CD4-positive, alpha-beta T cell (primary cell): ENCODE measurements around the gene MED8. TPM values are rescaled to one million over a fixed set of nuclear protein-coding genes. Genes with fewer than 3 reads are reported as not detected.

ENCODE experiments used
- ATAC-seq: fragments of 200-7000 bp; cut with Tn5 transposase; one replicate; pipeline ENCODE4 v1.10.0; 2022; ENCODE audit warnings: mild to moderate bottlenecking; ENCODE audit not compliant: poor library complexity
- CTCF ChIA-PET: fragments of 350-600 bp; sonication (Branson Sonifier 250); formaldehyde crosslinking; loops from one replicate; lab custom pipeline; 2021; ENCODE audit warnings: antibody characterized with exemption, inconsistent platforms; lab: Charles Lee
- POLR2A ChIA-PET: fragments of 350-600 bp; sonication (Branson Sonifier 250); formaldehyde crosslinking; loops from one replicate; lab custom pipeline; 2021; ENCODE audit warnings: antibody characterized with exemption, inconsistent platforms; lab: Charles Lee
- DNase-seq, 14 experiments: peaks; one replicate each; pipeline ENCODE4 v3.0.0-alpha.2; 2013 to 2020; ENCODE audit warnings: mixed read lengths in 2 of 14
- H3K27ac ChIP-seq, 2 donors: one replicate each; pipeline versions ENCODE4 v1.5.1 to v1.7.0; 2013; ENCODE audit warnings: low read length in 2 of 2, low read depth in 1 of 2, mild to moderate bottlenecking in 1 of 2
- H3K27me3 ChIP-seq, 2 experiments: 1 replicate in 1 of 2; 2 replicates in 1 of 2; pipeline versions ENCODE4 v1.6.1 to v1.7.0; 2013; ENCODE audit warnings: low read length in 2 of 2, control low read depth in 1 of 2, mild to moderate bottlenecking in 1 of 2, moderate library complexity in 1 of 2; ENCODE audit not compliant: insufficient read depth in 2 of 2, control insufficient read depth in 1 of 2
- H3K36me3 ChIP-seq: one replicate; pipeline ENCODE4 v1.6.1; 2013; ENCODE audit warnings: low read length, control low read depth; ENCODE audit not compliant: insufficient read depth
- H3K4me1 ChIP-seq: one replicate; pipeline ENCODE4 v1.6.1; 2013; ENCODE audit warnings: low read length, control low read depth; ENCODE audit not compliant: insufficient read depth
- H3K4me3 ChIP-seq: one replicate; pipeline ENCODE4 v1.5.1; 2013; ENCODE audit warnings: mild to moderate bottlenecking, low read length, moderate library complexity
- H3K9me3 ChIP-seq, 2 experiments: 1 replicate in 1 of 2; 2 replicates in 1 of 2; pipeline versions ENCODE4 v1.6.1 to v1.7.0; 2013; ENCODE audit warnings: low read length in 2 of 2, mild to moderate bottlenecking in 2 of 2, control low read depth in 1 of 2, moderate library complexity in 1 of 2; ENCODE audit not compliant: control insufficient read depth in 1 of 2, insufficient read depth in 1 of 2
- H3K27ac Mint-ChIP-seq: one replicate; pipeline ENCODE4 v1.8.0; 2020; ENCODE audit warnings: mixed read lengths
- H3K27me3 Mint-ChIP-seq: one replicate; pipeline ENCODE4 v1.8.0; 2021; ENCODE audit warnings: mixed read lengths
- H3K36me3 Mint-ChIP-seq: one replicate; pipeline ENCODE4 v1.8.0; 2021; ENCODE audit warnings: low read depth, mixed read lengths
- H3K4me1 Mint-ChIP-seq: one replicate; pipeline ENCODE4 v1.8.0; 2021; ENCODE audit warnings: low read depth, mixed read lengths
- H3K4me3 Mint-ChIP-seq: one replicate; pipeline ENCODE4 v1.8.0; 2020; ENCODE audit warnings: mild to moderate bottlenecking, mixed read lengths
- H3K9me3 Mint-ChIP-seq: one replicate; pipeline ENCODE4 v1.8.0; 2020; ENCODE audit warnings: mixed read lengths
- intact Hi-C, 2 experiments: fragments of 100-400 bp; cut with DNase I in 1 of 2; cut with micrococcal nuclease in 1 of 2; formaldehyde crosslinking; loops; one replicate each; pipeline versions ENCODE4 v1.15.1 to v1.9.0; 2023 to 2025; cut with DNase I, micrococcal nuclease
- total RNA-seq, 174 experiments: library from RNA in 2 of 174; stranded (reverse) in 2 of 174; gene quantifications; one replicate each; pipeline ENCODE4 v1.2.3 and lab custom pipeline; 2021 to 2026
- TF ChIP-seq, protein P1 (sequence below): fragments of 200-600 bp; IDR thresholded peaks from one replicate; pipeline ENCODE4 v1.8.0; 2022; ENCODE audit warnings: antibody characterized with exemption, mild to moderate bottlenecking

The MED8 gene
- total RNA-seq, 2 experiments from 2014 or later: 14.8 to 17.6 TPM

DNA sequence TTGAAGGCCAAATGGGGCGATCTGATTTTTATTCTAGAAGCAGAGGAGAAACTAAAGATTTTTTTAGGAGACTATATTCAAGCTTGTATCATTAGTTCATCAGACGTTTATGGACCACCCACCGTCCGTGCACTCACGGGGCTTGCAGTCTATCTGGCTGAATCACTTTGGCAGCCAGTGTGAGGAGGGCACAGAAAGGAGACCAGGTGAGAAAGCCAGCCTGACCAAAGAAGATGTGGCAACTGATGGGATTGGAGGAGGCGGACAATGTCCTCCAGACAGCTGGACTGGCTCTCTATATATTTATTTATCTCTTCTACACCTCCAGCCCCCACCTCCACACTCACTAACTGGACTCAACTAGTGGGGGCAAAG, 21.0 kb downstream of the MED8 start:
- Mint-ChIP-seq H3K4me1 (peaks cover 45% of the 10 kb centered on the region), H3K36me3 (peaks cover 35% of the 10 kb centered on the region), H3K9me3 (no peaks in the 10 kb centered on the region), H3K4me3 (peak overlapping the region; percentile 88), H3K27me3 (no peaks in the 10 kb centered on the region), H3K27ac (peak overlapping the region; percentile 87)
- H3K4me1 ChIP-seq: peaks cover 35% of the 10 kb centered on the region
- intact Hi-C loops: loop anchor here in 1 of 2 experiments (1.0 to 10.0 kb wide), 2 partner anchors 21 to 576 kb away; partner anchors contain the start of genes IPO13, MED8 and SZT2
- TF ChIP-seq, protein P1, sequence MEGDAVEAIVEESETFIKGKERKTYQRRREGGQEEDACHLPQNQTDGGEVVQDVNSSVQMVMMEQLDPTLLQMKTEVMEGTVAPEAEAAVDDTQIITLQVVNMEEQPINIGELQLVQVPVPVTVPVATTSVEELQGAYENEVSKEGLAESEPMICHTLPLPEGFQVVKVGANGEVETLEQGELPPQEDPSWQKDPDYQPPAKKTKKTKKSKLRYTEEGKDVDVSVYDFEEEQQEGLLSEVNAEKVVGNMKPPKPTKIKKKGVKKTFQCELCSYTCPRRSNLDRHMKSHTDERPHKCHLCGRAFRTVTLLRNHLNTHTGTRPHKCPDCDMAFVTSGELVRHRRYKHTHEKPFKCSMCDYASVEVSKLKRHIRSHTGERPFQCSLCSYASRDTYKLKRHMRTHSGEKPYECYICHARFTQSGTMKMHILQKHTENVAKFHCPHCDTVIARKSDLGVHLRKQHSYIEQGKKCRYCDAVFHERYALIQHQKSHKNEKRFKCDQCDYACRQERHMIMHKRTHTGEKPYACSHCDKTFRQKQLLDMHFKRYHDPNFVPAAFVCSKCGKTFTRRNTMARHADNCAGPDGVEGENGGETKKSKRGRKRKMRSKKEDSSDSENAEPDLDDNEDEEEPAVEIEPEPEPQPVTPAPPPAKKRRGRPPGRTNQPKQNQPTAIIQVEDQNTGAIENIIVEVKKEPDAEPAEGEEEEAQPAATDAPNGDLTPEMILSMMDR: no peak
- H3K9me3 ChIP-seq: no peaks in the 10 kb centered on the region
- ATAC-seq (no peak), DNase-seq (no peak)
- POLR2A ChIA-PET: interaction anchor here (0.9 to 2.6 kb wide), 7 partner anchors 8 to 196 kb away, joined by 3 to 24 read pairs (median 5); partner anchors contain the start of genes CDC20, CFAP57, EBNA1BP2 and MED8
- CTCF ChIA-PET: interaction anchor here (0.8 to 1.7 kb wide), 5 partner anchors 10 to 46 kb away, joined by 3 to 13 read pairs (median 3); partner anchors contain the start of genes CDC20, MED8 and SZT2
- H3K36me3 ChIP-seq: peaks cover 19% of the 10 kb centered on the region
- no peaks in the 10 kb centered on the region for H3K27me3 ChIP-seq
- peak overlapping the region; percentile 63 to 76 for H3K27ac ChIP-seq
- H3K4me3 ChIP-seq: peak overlapping the region; percentile 87

DNA sequence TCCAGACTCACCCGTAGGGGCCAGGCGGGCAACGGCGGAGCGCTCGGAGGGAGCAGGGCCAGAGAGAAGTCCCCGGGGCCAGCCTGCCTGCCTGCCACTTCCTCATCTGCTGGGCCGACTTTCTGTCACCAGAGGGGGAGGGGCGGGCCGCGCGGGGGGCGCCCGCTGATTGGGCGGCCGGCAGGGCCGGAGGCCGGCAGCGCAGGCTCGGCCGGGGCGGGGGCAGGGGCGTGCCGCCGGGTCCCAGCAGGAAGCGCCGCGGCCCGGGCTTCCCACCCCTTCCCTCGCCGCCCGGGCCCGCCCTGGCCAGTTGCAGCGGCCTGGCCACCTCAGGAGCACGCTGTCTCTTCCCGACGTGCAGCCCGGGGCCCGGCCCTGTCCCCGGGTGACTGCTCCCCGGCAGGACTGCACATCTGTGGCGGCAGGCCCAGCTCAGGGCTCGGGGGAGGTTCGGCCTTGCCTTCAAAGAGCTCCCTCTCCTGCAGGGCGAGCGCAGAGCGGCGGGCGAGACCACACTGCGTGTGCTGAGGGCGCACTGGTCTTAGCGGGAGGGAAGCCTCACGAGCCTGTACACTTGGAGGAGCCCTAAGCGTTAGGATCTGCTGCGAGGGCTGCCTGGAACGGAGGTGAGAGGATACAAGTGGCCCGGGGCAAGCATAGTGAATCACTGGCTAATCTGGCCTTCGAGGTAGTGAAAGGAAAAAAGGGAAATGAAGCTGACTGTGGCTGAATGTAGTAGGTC, 21.5 kb downstream of the MED8 start, which contains the start of gene ELOVL1:
TSS of gene ELOVL1 (minus strand) at position 108 of the 742 bp plus-strand sequence. CDS start 2,402 bp downstream, outside the sequence.
- POLR2A ChIA-PET: interaction anchor here (0.9 to 2.6 kb wide), 7 partner anchors 9 to 196 kb away, joined by 3 to 24 read pairs (median 5); partner anchors contain the start of genes CDC20, CFAP57, EBNA1BP2 and MED8
- H3K27me3 ChIP-seq: no peaks in the 10 kb centered on the region
- H3K27ac Mint-ChIP-seq: peak within 1 kb of the TSS; percentile 94
- no peaks in the 10 kb centered on the region for H3K9me3 ChIP-seq
- peak within 1 kb of the TSS; percentile 92 for H3K4me3 Mint-ChIP-seq
- no peaks in the 10 kb centered on the region for H3K27me3 Mint-ChIP-seq
- peak within 1 kb of the TSS; percentile 87 for H3K4me3 ChIP-seq
- peak within 1 kb of the TSS; percentile 63 to 79 for H3K27ac ChIP-seq
- TF ChIP-seq, protein P1: no peak
- ATAC-seq (peak; percentile 68), DNase-seq (peak; percentile 54 to 92 (median 84))
- peaks cover 25% of the 10 kb centered on the region for H3K36me3 ChIP-seq
- H3K9me3 Mint-ChIP-seq: no peaks in the 10 kb centered on the region
- peaks cover 40% of the 10 kb centered on the region for H3K36me3 Mint-ChIP-seq
- peaks cover 45% of the 10 kb centered on the region for H3K4me1 Mint-ChIP-seq
- peaks cover 35% of the 10 kb centered on the region for H3K4me1 ChIP-seq
- intact Hi-C loops: loop anchor here in 1 of 2 experiments (1.0 to 10.0 kb wide), 3 partner anchors 10 to 577 kb away; partner anchors contain the start of genes CDC20, IPO13, MED8 and SZT2
- CTCF ChIA-PET: interaction anchor here (0.8 to 1.7 kb wide), 5 partner anchors 10 to 46 kb away, joined by 3 to 13 read pairs (median 3); partner anchors contain the start of genes CDC20, MED8 and SZT2
